ENCODE data around the gene KCNMB2.
"Not testable (repeated sequence)": the region's sequence is repeated elsewhere in the genome, so short reads cannot be mapped to it uniquely, and the experiment has no call there.

Gene KCNMB2

DNA sequence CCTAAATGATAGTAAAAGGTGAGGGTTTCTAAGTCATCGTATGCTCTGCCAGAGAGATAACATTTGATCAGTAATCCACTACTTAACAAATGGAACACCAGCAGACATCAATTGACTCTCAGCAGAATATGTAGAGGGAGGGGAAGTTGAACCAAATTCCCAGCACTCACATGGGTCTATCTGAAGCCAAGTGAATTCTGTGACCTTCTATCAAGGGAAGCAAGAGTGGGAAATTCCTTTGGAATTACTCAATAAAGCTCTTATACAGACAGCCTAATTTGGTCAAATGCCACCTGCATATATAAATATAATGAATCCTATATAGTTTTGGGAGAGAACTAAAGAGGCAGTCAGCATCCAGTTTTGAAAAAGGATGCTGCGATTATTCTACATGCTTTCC is 15.8 kb upstream of the KCNMB2 start:
- DNase-seq, result no peak

DNA sequence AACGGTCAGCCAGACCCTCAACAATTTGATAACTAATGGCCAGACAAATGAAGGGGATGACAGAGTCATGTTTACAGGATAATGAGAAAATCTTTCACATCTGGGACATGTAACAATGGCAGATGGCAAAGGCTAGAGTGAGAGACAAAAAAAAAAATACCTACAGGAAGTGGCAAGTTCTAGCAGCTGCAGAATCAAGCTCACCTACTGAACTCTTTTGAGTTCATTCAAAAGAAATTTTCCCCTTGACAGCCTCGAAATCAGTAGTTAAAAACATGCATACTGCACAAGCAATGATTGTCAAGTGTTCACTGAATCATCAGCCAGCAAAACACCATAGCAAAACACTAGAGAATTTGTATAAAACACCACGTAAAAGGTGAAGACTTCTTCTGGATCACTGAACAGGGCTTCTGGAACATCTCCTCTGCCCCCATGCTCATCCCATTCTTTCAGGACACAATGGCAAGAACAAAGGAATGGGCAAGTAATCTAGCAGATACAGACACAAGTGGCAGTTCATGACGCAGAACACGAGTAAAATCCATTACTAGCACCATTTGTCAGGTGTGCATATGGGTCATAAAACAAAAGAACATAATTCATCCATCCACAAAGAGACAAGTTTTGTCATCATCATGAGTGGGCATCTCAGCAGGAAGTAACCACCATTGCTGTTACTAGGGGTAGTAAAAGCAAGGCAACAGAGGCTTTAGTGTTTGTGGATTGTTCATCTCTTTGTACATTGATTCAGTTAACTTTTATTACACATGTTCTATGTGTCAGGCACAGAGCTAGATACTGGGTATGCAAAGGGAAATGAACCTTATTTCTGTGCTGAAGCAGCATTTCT is 13.8 kb upstream of the KCNMB2 start:
- no peak for DNase-seq

DNA sequence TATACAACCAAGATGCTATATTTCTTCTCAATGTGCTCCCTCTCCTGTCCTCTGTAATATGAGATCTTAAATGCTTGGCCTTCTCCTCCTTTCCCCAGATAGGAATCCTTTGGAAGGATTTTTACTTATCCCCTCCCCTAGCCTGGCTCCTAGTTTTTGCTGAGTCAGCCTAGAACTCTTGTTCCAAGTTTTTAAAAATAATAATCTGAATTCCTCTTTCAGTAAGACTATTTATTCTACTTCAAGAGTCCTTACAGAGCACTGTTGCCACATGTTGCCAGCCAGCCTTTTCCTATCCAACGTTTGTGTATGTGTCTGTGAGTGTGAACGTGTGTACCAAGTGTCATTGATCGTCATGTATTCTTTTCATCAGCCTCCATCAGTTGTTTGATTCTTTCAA is 11.0 kb upstream of the KCNMB2 start:
- no peak for DNase-seq

DNA sequence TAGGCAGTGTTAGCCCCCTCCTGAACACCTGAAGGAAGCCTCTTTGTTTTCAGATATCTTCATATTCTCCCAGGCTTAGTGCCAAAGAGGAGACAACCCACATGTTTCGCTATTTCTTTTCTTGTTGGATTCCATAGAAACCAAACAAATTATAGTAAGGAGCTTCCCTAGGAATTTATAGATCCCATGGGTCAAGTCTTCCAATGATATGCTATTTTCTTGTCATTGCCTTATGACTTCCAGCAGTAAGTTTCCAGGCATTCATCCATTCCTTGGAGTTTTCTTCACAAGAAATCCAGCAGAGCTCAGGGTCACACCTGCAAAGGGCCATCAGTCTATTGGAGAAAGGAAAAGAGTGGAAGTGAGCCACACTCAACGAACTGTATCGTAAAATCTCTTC is 9.9 kb upstream of the KCNMB2 start:
- DNase-seq, result no peak

DNA sequence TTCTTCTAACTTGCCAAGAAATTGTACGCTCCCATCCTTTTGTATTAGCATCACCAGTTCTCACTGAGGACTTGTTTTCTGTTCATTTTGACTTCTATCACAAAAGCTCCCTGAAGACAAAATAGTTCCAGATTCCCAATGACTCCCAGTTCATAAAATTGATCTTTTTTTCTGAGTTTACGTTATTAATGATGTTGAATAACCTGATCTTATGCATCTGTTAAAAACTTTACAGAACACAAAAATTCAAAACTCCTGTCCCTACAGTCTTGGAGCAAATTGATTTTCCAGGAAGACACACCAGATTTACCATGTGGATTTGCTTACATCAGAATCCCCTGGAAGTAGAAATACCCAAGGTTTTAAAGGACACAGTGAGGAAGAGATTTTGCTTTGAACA is 8.3 kb upstream of the KCNMB2 start:
- no peak for DNase-seq

DNA sequence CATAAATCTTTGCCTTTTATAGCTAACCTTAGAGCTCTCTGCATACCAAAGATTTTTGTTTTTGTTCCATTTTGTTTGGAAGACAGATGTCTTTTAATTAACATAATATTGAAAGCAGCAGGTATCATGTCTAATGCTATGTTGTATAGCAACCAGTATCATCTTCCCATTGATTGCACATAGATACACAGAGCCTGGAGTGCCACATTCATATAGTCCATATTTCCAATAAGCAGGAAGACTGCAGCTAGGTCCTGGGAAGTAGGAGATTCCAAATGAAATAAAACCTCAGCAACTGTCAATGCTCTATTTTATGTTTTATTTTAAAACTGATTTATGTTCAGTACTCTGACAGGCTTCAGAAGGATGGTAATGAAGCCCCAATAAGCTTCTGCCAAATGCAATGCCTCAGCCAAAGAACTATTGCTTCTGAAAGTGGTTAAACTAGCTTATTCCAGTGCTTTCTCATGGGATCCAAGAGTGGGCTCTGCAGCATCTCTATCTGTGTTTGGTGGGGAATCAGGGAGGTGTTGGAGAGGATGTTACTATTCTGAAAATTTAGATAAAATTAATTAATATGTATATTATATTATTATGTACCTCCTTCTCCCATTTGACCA is 6.5 kb upstream of the KCNMB2 start:
- DNase-seq, result no peak

DNA sequence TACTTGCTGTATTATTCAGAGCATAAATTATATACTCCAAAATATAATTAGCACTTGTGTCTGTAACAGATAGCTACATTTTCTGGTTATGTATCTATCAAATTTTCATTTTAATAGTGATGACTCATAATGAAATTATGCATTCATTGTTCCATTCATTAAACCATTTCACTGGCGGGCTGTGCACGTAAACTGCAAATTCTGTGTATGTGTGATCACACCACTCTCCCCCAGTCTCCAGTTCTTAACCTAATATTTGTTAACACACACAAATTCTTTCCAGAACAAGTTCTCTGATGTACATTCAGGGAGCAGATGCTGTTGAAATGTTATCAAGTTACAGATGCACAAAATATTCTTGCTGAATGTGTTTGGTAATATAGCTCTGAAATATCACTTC is 3.8 kb upstream of the KCNMB2 start:
- no peak for DNase-seq

DNA sequence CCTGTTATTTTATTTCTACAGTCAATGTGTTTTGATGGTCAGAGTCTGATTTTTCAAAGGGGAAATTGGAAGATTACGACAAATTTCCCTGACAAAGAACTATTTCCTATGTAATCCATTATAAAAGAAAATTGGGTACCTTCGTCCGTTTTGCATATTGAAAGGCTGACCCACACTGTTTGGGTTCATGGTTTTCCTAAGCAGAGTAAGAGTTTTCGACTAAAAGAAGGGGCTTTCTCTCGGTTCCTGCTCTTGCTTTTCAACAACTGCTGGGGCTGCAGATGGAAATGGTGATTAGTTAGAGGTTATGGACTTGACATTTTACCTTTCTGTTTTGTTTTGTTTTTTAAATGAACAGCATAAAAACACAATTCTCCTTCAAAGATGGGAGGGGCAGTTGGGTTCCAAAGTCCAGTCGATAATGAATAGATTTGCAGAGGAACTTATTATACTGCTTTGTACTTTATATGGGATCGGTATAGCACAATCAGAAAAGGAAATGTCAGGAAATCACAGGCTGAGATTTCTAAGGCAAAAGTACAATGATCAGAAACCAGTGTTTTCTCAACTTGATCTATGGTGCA is 978 bp downstream of the KCNMB2 start:
- no peak for DNase-seq

DNA sequence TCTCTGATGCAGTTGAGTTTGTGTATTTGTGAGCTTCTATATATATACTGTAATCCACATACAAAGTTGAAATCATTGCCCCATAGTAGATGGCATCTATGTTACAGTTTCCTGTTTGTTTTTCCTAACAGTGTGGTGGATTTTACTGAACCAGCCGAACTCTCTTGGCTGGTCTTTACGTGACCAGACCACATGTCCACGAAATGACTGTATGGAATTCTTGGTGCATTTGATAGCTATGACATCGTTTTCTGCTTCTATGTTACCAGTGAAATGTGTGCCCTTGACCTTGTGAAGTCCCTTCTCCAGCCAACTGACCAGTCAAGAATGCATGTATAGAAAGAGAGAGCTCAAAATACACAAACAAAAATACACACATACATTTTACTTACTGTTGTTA is 1.8 kb downstream of the KCNMB2 start:
- no peak for DNase-seq

DNA sequence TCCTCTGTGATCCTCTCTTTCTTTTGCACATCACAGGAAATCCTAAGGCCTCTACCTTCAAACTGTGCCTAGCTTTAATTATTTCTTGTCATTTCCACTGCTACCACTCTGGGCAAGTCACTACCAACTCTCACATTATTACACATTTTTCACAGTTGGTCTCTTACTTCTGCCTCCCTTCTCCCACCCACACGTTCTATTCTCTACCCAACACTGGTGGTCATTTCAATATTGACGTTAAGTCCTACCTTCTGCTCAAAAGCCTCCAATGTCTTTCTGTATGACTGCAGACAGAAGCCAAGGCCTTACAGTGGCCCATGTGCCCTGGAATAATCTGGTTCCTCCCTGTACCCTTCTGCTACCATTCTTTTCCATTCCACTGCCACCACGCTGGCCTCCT is 3.9 kb downstream of the KCNMB2 start:
- no peak for DNase-seq

DNA sequence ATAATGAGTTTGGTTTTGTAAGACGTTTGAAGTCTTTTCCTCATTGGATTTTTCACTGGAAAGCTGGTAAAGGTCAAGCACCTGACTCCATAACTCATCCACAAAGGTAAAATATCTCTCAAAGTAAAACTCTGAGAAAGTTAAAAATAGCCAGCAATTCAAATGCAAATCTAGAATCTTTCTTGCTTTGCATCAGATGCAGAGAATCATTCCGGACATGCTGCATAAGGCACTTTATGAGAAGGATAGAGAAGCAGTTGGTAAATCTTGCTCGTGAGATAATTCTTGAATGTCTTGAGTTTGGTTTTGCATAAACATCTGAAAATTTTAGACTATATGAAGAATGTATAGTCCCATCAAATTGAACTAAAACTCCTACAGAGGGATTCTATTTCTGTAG is 9.1 kb downstream of the KCNMB2 start:
- DNase-seq, result no peak

DNA sequence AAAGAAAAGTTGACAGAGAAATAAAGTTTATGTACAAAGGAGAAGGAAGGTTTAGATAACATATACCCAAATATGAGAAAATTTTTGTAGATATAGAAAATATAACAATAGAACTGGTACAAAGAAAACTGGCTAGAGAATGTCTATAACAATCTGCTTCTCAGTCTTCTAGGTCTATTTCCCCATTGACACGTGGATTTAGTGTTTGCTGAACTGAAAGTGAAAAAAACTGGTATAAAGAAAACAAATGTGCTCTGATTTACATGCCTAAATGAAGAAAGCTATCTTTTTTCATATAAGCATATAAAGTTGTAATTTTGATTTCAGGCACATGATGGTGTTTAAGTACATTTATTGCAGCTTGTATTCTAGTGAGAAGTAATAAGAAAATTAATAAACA is 9.8 kb downstream of the KCNMB2 start:
- DNase-seq, result no peak

DNA sequence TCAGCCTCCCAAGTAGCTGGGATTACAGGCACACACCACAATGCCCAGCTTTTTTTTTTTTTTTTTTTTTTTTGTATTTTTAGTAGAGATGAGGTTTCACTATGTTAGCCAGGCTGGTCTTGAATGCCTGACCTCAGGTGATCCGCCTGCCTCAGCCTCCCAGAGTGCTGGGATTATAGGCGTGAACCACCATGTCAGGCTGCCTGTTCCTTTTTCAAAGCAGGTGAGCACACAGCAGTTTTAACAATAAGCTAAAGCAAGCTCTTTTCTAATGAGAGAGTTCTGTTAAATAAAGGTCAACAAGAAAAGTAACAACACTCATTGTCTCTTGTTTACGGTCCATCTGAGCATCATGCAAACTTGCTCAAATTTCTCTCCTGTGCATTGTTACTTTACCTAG is 13.2 kb downstream of the KCNMB2 start:
- not testable (repeated sequence) for DNase-seq

DNA sequence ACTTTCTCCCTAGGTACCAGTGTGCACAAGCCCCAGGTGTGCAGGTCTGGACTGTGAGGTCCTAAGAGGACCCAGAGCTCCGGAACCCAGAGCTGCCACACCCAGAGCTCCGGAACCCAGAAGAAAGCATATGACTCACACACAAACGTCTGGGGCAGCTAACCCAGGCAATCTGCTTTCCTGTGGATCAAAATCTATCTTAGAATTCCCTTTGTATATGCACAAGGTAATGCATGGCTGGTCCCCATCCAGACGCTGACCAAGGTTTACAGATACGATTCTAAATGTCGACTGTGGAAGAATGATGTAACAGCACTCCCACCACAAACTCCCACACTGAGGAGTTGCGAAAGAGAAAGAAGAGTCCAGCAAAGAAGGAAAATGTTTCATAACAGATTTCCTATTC is 15.7 kb downstream of the KCNMB2 start:
- no peak for DNase-seq

DNA sequence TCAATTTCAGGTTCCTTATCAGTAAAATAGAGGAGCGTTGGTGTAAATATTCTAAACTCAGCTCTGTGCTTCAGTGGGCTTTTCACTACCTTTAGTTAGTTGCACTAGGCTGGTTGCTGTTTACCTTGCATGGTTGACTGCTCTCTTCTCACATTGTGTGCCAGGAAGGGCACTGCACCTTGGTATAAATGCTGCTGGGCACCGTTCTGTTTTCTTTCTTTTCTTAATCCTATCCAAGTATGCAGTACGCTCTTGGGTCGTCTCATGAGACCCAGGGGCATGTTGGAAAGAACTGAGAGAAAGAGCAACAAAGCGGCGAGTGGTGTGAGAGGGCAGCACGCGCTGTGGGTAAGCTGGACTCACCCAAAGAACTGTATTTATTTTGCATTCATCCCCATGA is 22.4 kb downstream of the KCNMB2 start:
- DNase-seq, result no peak

DNA sequence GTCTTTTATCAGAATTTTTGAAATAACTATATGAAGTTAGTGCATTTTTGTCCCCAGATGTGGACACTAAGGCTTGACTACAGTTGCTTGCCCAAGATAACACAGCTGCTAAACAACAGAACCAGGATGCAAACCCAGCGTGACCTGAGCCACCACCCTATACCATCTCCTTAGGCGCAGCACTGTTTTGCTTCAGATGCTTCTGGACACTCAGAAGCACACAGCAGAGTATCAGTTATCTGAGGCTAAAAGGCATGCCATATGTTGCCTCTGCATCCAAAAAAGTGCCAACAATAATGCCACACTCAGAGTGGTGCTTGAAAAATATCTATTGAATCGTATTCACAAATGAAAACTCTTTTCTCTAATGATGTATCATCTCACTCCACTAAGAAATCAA is 24.5 kb downstream of the KCNMB2 start:
- no peak for DNase-seq

DNA sequence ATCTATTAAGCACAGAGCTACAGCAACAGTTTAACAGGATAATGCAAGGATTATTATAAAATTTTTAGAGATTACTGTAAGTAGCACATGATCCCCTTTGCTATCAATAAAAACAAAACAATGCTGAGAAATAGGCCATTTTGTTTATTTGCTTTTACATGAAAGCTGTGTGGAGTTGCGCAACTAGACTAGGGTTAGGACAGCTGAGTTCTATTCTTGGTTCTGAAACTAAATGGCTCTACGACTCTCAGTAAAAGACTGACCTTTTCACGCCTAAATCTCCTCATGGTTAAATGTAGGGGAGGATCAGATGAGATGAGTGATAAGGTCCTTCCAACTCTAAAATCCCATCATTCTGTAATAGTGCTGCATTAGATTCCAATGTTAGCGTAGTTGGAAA is 25.0 kb downstream of the KCNMB2 start:
- DNase-seq, result no peak

DNA sequence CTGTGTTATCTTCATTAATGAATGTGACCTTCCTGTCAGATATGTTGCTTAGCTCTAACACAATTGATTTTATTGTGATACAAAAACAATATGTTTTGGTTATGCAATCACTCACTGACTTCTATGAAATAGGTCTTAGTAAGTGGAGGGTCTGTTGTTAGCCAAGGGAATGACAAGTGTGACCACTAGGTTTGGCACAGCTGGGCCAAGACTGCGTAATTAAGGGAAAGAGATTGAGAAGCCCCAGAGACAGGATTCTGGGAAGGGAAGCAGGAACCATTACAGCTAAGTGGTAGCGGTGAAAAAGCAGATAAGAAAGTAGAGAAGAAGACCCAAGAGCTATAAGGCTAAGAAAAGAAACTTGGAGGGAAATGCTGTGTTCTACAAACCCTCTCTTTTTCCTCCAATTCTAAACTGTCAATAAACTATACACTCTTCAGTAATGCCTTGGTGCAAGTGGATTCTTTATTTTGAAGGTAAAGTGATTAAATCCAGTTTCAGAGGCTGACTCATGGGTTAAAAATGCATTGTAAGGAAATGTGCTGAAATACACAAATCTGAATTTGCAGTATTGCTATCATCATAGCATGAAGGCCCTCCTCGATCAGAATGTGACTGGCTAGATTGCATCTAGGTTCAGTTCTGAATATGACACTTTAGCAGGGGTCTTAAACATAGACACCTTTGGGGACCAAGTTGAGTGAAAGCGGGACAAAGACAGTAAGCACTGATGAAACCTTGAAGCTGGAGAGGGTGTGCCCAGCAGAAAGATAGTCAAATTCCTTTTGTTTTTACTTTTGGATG is 26.1 kb downstream of the KCNMB2 start:
- DNase-seq, result no peak

DNA sequence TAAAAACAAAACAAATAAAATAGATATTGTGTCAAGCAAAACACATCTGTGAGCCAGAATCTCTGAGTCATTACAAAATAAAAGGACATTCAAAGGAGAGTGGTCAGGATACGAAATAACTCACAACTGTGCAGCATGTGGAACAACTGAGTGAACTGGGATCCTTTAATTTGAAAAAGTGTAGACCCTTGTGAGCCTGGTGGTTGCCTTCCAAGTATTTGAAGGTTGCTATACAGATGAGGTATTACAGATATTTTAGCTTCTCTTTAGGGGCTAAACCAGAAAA is 26.7 kb downstream of the KCNMB2 start:
- no peak for DNase-seq

DNA sequence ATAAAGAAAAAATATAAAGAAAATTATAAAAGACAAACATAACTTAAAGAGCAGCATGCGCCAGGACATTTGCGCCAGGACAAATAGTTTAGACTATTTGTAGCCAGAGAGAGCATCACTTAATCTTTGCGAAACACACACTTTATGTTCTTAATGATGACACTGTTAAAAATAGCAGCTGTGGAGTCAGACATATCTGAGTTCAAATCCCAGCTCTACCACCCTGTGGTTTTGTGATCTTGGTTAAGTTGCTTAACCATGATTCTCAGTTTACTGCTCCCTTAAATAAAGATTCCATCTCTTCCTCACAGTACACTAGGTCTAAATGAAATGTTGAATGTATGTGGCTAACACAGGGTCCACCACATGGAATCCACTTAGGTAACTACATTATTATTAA is 31.4 kb downstream of the KCNMB2 start:
- DNase-seq, result no peak

DNA sequence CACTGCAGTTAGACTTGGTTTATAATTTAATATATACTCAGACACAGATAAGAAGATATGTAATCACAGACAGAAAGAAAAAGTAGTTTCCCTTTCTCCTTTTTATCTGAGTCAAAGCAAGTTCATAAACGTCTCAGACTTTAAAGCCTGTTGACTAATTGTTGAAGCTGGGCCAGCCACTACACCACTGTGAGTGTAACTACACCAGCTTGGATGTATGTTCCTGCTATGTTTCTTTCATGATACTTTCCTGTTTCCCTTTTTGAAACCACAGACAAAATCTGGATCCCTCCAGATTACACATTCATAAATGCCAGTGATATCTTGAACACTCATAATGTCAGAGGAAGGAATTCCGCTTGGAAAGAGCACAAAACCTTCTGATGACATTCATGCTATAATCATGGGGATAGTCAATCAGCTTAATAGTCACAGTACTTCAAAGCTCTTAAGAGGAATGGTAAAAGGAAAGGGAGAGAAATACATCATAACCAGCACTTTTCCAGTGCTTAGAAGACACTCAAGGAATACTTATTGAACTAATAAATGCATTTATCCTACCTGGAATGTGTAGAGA is 32.0 kb downstream of the KCNMB2 start:
- no peak for DNase-seq

DNA sequence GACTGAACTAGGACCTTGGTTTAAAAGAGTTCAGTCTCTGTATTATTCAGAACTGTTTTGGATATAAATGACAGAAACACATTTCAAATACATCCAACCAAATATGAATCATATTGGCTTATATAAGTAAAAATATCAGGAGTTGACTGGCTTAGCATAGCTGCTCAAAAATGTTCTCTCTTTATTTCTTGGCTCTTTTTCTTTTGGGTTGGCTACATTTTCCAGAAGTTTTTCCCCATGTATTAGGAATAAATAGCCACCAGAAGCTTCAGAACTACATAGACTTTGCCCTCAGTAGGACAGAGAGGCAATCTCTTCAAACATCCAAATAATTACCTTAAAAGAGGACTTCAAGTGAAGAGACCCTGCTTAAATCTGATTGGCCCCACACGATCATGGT is 32.7 kb downstream of the KCNMB2 start:
- no peak for DNase-seq

DNA sequence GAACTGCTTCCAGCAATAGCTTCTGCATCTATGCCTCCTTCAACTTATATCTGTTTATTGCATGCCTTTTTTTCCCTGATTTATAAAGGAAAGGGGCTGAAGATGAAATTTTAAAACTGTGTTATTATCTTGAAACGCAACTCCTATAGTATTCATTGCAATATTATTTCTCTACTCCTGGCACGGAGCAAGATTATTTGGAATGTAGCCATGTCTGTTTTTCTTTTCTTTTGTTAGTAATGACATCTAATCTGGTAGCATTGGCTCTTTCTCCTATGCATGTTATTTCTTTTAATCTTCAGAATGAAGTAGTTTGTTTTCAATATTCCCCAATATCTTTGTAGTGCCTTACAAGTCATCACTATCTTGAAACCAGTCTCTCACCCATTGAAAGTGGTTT is 33.6 kb downstream of the KCNMB2 start:
- no peak for DNase-seq
